ENCODE results near the gene LRRC26.

Gene LRRC26

DNA sequence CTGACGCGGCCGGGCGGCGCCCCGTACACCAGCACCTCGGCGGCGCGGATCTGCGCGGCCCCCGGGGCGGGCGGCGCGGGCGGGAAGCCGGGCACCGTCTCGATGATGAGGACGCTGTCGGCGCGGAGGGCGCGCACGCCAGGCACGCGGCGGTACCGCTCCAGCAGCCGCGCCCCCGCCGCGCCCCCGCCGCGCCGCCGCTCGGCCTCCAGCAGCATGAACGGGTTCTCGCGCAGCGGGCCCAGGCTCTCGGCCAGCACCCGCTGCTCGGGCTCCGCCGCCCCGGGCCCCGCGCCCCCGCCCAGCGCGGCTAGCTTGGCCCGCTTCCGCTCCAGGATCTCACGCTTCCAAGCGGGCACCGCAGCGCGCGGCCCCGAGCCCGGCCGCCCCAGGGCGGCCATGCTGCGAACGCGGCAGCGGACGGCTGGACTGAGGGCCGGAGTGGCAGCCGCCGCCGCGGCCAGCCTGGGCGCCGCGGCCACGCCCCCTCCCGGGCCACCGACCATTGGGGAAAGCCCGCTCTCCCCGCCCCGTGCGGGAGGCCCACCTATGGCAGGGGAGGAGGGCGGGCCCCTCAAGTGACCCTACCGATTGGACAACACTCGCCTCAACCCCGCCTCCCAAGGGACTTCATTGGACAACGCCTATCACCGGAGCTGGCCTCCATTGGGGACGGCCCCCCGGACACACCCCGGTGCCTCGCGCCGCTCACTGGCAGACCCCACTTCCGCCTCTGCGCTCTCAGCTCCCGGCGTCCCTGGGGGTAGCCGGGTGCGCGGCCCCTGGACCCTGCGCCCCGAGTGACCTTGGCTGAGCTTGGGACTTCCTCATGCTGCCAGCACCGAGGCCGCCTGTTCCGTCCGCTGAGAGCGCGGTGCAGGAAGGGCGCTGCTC, 30.7 kb upstream of the LRRC26 start, which contains the start of gene TPRN:
TSS of gene TPRN (minus strand) at position 431 of the 894 bp plus-strand sequence. CDS start at position 401, 30 bp downstream.
- Histone ChIP-seq H3K4me1 (ENCODE audit: control insufficient read depth, low read length) (peaks cover 58% of the 10 kb centered on the region), H3K27me3 (ENCODE audit: control insufficient read depth, low read length) (no peaks in the 10 kb centered on the region), H3K9me3 (ENCODE audit: control insufficient read depth, insufficient read depth, low read length) (no peaks in the 10 kb centered on the region), H3K27ac (ENCODE audit: low read depth, low read length) (peak within 1 kb of the TSS; percentile 63), H3K79me2 (ENCODE audit: control insufficient read depth, low read length) (peaks cover 68% of the 10 kb centered on the region), H3F3A (ENCODE audit: control insufficient read depth, insufficient read depth) (peaks cover 6% of the 10 kb centered on the region), H3K36me3 (ENCODE audit: control insufficient read depth, low read length) (peaks cover 10% of the 10 kb centered on the region), H4K20me1 (ENCODE audit: control insufficient read depth, insufficient read depth, low read depth, low read length) (peaks cover 3% of the 10 kb centered on the region; the same call in 1 of the 2 replicates), H3K4me3 (ENCODE audit: low read length) (peak within 1 kb of the TSS; percentile 96), H3K9me2 (replicated peaks; ENCODE audit: control insufficient read depth, low read length) (no peaks in the 10 kb centered on the region), H3K4me2 (ENCODE audit: low read length) (peak within 1 kb of the TSS; percentile 92)
- no peak for TF ChIP-seq EZH2phosphoT487 (IDR thresholded peaks at IDR 0.05; ENCODE audit: borderline replicate concordance, low read length)
- TF ChIP-seq, protein P1, sequence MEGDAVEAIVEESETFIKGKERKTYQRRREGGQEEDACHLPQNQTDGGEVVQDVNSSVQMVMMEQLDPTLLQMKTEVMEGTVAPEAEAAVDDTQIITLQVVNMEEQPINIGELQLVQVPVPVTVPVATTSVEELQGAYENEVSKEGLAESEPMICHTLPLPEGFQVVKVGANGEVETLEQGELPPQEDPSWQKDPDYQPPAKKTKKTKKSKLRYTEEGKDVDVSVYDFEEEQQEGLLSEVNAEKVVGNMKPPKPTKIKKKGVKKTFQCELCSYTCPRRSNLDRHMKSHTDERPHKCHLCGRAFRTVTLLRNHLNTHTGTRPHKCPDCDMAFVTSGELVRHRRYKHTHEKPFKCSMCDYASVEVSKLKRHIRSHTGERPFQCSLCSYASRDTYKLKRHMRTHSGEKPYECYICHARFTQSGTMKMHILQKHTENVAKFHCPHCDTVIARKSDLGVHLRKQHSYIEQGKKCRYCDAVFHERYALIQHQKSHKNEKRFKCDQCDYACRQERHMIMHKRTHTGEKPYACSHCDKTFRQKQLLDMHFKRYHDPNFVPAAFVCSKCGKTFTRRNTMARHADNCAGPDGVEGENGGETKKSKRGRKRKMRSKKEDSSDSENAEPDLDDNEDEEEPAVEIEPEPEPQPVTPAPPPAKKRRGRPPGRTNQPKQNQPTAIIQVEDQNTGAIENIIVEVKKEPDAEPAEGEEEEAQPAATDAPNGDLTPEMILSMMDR (IDR thresholded peaks at IDR 0.05; ENCODE audit: low read depth, low read length, poor library complexity, severe bottlenecking), result no peak

DNA sequence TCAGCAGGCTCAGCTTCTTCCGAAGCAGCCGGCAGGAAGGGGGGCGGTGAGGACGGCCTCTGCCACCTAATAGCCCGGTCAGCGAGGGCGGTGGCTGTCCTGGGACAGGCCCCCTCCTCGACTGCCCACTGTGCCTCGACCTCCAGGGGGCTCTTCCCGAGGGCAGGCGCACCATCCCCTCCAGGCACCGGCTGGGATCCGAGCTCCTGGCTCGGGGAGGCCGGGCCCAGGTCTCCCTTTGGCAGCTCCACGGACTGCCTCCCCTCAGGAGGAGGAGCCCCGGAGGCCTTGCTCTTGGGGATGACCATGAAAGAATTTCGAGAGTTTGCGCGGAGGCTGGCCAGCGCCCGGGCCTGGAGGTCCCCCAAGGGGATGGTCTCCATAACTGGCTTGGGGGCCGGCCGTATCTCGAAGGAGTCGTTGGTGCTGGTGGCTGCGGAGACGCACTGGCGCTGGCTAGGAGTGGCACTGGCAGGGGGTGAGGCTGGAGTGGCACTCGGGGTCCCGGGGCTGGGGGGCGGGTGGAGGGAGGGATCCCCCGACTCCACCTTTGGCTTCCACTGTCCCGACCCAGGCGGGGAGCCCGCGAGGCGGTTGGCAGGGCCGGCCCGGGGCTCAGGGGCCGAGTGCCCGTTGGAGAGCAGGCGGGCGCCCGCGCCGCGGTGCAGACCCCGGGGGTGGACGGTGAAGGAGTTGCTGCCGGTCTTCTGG, 29.7 kb upstream of the LRRC26 start:
- no peaks in the 10 kb centered on the region for H3K9me3 ChIP-seq (ENCODE audit: control insufficient read depth, insufficient read depth, low read length)
- H3F3A ChIP-seq (ENCODE audit: control insufficient read depth, insufficient read depth), result peaks cover 6% of the 10 kb centered on the region
- peaks cover 8% of the 10 kb centered on the region for H3K36me3 ChIP-seq (ENCODE audit: control insufficient read depth, low read length)
- H3K27ac ChIP-seq (ENCODE audit: low read depth, low read length), result no peak overlapping the region
- peak overlapping the region; percentile 40 for H3K4me2 ChIP-seq (ENCODE audit: low read length)
- peaks cover 56% of the 10 kb centered on the region for H3K4me1 ChIP-seq (ENCODE audit: control insufficient read depth, low read length)
- H3K9me2 ChIP-seq (replicated peaks; ENCODE audit: control insufficient read depth, low read length), result no peaks in the 10 kb centered on the region
- peak overlapping the region; percentile 44 for H3K4me3 ChIP-seq (ENCODE audit: low read length)
- peaks cover 3% of the 10 kb centered on the region; the same call in 1 of the 2 replicates for H4K20me1 ChIP-seq (ENCODE audit: control insufficient read depth, insufficient read depth, low read depth, low read length)
- H3K27me3 ChIP-seq (ENCODE audit: control insufficient read depth, low read length), result no peaks in the 10 kb centered on the region
- no peak for TF ChIP-seq EZH2phosphoT487 (IDR thresholded peaks at IDR 0.05; ENCODE audit: borderline replicate concordance, low read length)
- TF ChIP-seq, protein P1 (IDR thresholded peaks at IDR 0.05; ENCODE audit: low read depth, low read length, poor library complexity, severe bottlenecking), result no peak
- peaks cover 58% of the 10 kb centered on the region for H3K79me2 ChIP-seq (ENCODE audit: control insufficient read depth, low read length)

DNA sequence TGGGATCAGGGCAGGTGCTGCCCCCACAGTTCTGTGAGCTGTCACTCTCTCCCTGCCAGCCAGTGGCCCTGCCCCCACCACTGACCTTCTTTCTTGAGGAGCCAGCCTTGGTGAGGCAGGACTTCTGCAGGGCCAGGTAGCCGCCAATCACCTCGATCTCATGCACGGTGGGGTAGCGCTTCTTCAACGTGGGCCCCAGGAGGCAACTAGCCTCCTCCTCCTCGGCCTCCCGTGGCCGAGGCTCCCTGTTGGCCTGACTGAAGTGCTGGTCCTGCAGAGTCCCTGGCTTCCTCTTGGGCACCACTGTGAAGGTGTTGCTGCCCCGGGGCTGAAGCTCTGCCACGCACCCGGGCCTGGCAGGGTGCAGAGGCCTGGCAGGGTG, 29.0 kb upstream of the LRRC26 start:
- H3F3A ChIP-seq (ENCODE audit: control insufficient read depth, insufficient read depth), result peaks cover 6% of the 10 kb centered on the region
- no peak for TF ChIP-seq EZH2phosphoT487 (IDR thresholded peaks at IDR 0.05; ENCODE audit: borderline replicate concordance, low read length)
- TF ChIP-seq, protein P1 (IDR thresholded peaks at IDR 0.05; ENCODE audit: low read depth, low read length, poor library complexity, severe bottlenecking), result no peak
- H3K4me2 ChIP-seq (ENCODE audit: low read length), result peak overlapping the region; percentile 40
- H3K79me2 ChIP-seq (ENCODE audit: control insufficient read depth, low read length), result peaks cover 52% of the 10 kb centered on the region
- no peak overlapping the region; the same call in 1 of the 2 replicates for H3K4me3 ChIP-seq (ENCODE audit: low read length)
- H3K9me2 ChIP-seq (replicated peaks; ENCODE audit: control insufficient read depth, low read length), result no peaks in the 10 kb centered on the region
- H3K4me1 ChIP-seq (ENCODE audit: control insufficient read depth, low read length), result peaks cover 49% of the 10 kb centered on the region
- no peaks in the 10 kb centered on the region for H3K27me3 ChIP-seq (ENCODE audit: control insufficient read depth, low read length)
- H3K36me3 ChIP-seq (ENCODE audit: control insufficient read depth, low read length), result peaks cover 1% of the 10 kb centered on the region
- peaks cover 3% of the 10 kb centered on the region; the same call in 1 of the 2 replicates for H4K20me1 ChIP-seq (ENCODE audit: control insufficient read depth, insufficient read depth, low read depth, low read length)
- H3K27ac ChIP-seq (ENCODE audit: low read depth, low read length), result no peak overlapping the region
- H3K9me3 ChIP-seq (ENCODE audit: control insufficient read depth, insufficient read depth, low read length), result no peaks in the 10 kb centered on the region

Measured in DOHH2 (cell line).